Omental fat pad (tissue), 4 donors: ENCODE results near the gene TMEM192. TPM values are rescaled to one million over a fixed set of nuclear protein-coding genes. Genes with fewer than 3 reads are reported as not detected.

ENCODE experiments used
- ATAC-seq: fragments of 150-250 bp; one replicate; pipeline ENCODE4 v1.9.1; 2016; ENCODE audit warnings: mild to moderate bottlenecking, moderate library complexity; ENCODE audit not compliant: low FRiP score
- DNase-seq: peaks from one replicate; pipeline ENCODE4 v3.0.0-alpha.2; 2019; ENCODE audit warnings: low spot score
- CTCF ChIP-seq, 3 donors: fragments of 450-650 bp; IDR thresholded peaks; one replicate each; pipeline ENCODE4 v1.5.1; 2016 to 2017; ENCODE audit warnings: antibody characterized with exemption in 3 of 3, mild to moderate bottlenecking in 3 of 3, moderate library complexity in 2 of 3
- total RNA-seq, 4 donors: library from RNA; depleted of rRNA; stranded (reverse); fragments of >200 nt; gene quantifications; one replicate each; pipeline ENCODE4 v1.1.0, GENCODE V29; 2016

Gene TMEM192
- total RNA-seq: 10 to 100 TPM; 14.8 to 22.8 (median 15.7) TPM

DNA sequence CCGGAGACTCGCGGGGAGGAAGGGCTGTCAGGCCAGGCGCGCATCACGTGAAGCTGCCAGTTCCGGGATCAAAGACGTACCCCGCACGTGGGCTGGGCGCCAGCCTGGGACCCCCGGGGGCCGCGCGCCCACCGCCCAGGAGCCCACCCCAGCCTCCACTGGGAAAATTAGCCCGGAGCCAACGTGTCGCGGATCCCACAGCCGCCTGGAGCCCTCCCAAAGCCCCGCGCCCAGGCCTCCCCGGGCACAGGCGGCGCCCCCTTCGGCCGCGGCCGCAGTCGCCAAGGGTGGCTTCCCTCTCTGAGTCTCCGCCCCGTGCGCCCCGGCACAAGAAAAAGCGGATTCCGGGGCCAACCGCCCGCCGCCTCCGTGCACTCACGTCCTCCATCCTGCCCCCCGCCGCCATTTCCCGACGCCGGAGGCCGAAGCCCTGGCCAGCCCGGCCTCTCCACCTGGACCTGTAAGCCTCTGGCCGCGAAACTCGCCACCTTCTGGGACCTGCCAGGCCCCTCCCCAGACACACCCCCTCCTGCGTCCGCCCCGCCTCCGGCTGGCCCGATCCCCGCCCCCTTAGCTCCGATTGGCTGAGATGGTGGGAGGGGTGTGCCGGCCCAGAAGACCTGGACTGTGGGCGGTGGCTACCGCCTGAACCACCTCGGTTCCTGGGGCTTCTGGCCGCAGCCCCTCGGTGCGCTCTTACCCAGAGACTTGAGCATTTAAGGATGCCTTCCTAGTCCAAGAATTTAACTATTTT is at the start of gene TMEM192:
TSS of gene TMEM192 (minus strand) at position 493 of the 754 bp plus-strand sequence. CDS start at position 406, 87 bp downstream.
- DNase-seq (peak; percentile 68), ATAC-seq (peak; percentile 100)
- TF ChIP-seq CTCF (IDR thresholded peaks at IDR 0.05): peak in 1 of 3 donors; percentile 26

DNA sequence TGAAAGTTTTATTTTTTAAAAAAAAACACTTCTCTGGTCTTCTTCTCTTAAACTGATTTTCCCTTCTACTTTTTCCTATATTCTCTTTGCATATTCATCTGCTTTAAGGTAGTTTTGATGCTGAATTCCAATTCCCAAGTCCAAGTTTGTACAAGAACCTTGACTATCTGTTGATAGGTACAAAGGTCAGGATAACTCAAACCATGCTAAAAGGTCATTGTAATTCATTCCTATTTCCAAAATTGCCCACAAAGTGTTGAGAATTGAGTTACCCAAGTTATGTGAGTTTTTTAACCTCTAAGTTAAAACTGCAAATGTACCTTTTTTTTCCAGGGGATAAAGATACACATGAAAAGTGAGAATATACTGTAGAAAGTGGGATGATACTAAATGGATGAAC is 46.1 kb upstream of the TMEM192 start:
- DNase-seq: no peak
- TF ChIP-seq CTCF (IDR thresholded peaks at IDR 0.05): no peak
- ATAC-seq: no peak

DNA sequence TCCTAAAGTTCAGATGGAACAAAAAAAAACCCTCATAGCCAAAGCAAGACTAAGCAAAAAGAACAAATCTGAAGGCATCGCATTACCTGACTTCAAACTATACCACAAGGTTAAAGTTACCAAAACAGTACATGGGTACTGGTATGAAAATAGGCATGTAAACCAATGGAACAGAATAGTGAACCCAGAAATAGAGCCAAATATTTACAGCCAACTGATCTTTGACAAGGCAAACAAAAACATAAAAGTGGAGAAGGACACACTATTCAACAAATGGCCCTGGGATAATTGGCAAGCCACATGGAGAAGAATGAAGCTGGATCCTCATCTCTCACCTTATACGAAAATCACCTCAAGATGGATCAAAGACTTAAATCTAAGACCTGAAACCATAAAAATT is 44.2 kb upstream of the TMEM192 start:
- DNase-seq: no peak
- TF ChIP-seq CTCF (IDR thresholded peaks at IDR 0.05): no peak

GRCh38 chr4:165154482-165154881 is 41.8 kb upstream of the TMEM192 start:
- no peak for DNase-seq
- ATAC-seq: no peak
- no peak for TF ChIP-seq CTCF (IDR thresholded peaks at IDR 0.05)

More for the DNA sequence above, 44.2 kb upstream of the TMEM192 start:
- no peak for ATAC-seq

DNA sequence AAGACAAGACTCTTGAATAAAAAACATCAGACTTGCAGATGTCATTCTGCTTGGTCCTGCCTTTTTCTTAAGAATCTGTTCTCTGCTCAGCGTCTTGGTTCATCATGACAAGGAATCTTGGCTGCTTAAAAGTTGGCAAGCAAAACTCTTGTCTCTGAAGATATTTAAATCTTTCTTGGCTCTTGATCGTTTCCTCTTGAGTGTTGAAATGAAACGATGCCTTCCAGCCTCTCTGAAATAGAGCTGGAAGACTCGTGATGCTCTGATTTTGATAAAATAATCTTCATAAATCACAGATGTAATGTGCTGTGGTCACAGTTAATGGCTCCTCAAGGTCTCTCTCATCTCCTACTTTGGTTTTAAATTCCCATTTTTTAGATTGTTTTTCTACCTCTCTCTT is 39.9 kb upstream of the TMEM192 start:
- ATAC-seq (no peak), DNase-seq (no peak)
- TF ChIP-seq CTCF (IDR thresholded peaks at IDR 0.05): no peak

- TF ChIP-seq CTCF (IDR thresholded peaks at IDR 0.05): no peak
- ATAC-seq (no peak), DNase-seq (no peak)
Observed at GRCh38 chr4:165151734-165152133, 39.1 kb upstream of the TMEM192 start.

GRCh38 chr4:165150545-165150944 is 37.9 kb upstream of the TMEM192 start:
- no peak for ATAC-seq
- no peak for TF ChIP-seq CTCF (IDR thresholded peaks at IDR 0.05)
- no peak for DNase-seq
